IMR-90 (cell line): ENCODE data around the gene SNRNP27. TPM values are rescaled to one million over a fixed set of nuclear protein-coding genes. Genes with fewer than 3 reads are reported as not detected.

Experiments used
- ATAC-seq: fragments of 200-7000 bp; cut with Tn5 transposase; 2 replicates; pipeline ENCODE4 v1.9.1; 2020; ENCODE audit warnings: low read depth, mild to moderate bottlenecking, moderate library complexity
- BruUV-seq: library from RNA; stranded (reverse); fragments of 400-500 nt; replicated peaks from 2 replicates; lab custom pipeline; 2021; lab: Mats Ljungman, UMichigan
- CTCF ChIA-PET: fragments of 300-600 bp; formaldehyde crosslinking; extraction: SDS; loops from one replicate; lab custom pipeline; 2021; ENCODE audit warnings: antibody characterized with exemption; lab: Yijun Ruan, JAX
- POLR2A ChIA-PET: fragments of 300-600 bp; sonication (Branson Sonifier 250); formaldehyde crosslinking; loops from one replicate; lab custom pipeline; 2022; ENCODE audit warnings: antibody characterized with exemption; ENCODE audit not compliant: unreplicated experiment; lab: Charles Lee
- DNase-seq: peaks from one replicate; pipeline ENCODE4 v3.0.0; 2013
- H2AFZ ChIP-seq: replicated peaks from 2 replicates; pipeline ENCODE3; 2013; ENCODE audit warnings: low read length, mild to moderate bottlenecking; ENCODE audit not compliant: poor library complexity
- H2AK5ac ChIP-seq: 2 replicates; pipeline ENCODE4 v1.6.1; 2013; ENCODE audit warnings: low read depth, low read length, inconsistent platforms
- H2AK9ac ChIP-seq: replicated peaks from 2 replicates; pipeline ENCODE3; 2013; ENCODE audit warnings: mild to moderate bottlenecking, low read depth, low read length, moderate library complexity; ENCODE audit not compliant: poor library complexity
- H2BK120ac ChIP-seq: 2 replicates; pipeline ENCODE4 v1.6.1; 2013; ENCODE audit warnings: low read depth, low read length, inconsistent platforms
- H2BK15ac ChIP-seq: 3 replicates; pipeline ENCODE4 v1.6.1; 2013; ENCODE audit warnings: low read depth, low read length, inconsistent platforms
- H2BK20ac ChIP-seq: 2 replicates; pipeline ENCODE4 v1.6.1; 2013; ENCODE audit warnings: low read depth, mild to moderate bottlenecking, inconsistent platforms, low read length, moderate library complexity
- H2BK5ac ChIP-seq: 2 replicates; pipeline ENCODE4 v1.6.1; 2013; ENCODE audit warnings: mild to moderate bottlenecking, low read depth, low read length, inconsistent platforms; ENCODE audit not compliant: poor library complexity, severe bottlenecking
- H3K14ac ChIP-seq: replicated peaks from 2 replicates; pipeline ENCODE4 v1.6.1; 2013; ENCODE audit warnings: low read depth, low read length, inconsistent platforms
- H3K18ac ChIP-seq: 2 replicates; pipeline ENCODE4 v1.6.1; 2013; ENCODE audit warnings: low read depth, low read length, control low read depth
- H3K23ac ChIP-seq: 2 replicates; pipeline ENCODE4 v1.6.1; 2013; ENCODE audit warnings: low read depth, low read length, inconsistent platforms
- H3K27ac ChIP-seq: 2 replicates; pipeline ENCODE4 v1.5.1; 2013; ENCODE audit warnings: mild to moderate bottlenecking, control low read depth, low read length; ENCODE audit not compliant: insufficient read depth
- H3K27me3 ChIP-seq: 2 replicates; pipeline ENCODE4 v1.6.1; 2013; ENCODE audit warnings: low read length; ENCODE audit not compliant: control insufficient read depth, insufficient read depth
- H3K36me3 ChIP-seq: 2 replicates; pipeline ENCODE4 v1.6.1; 2013; ENCODE audit warnings: low read length, mixed read lengths; ENCODE audit not compliant: control insufficient read depth, insufficient read depth
- H3K4ac ChIP-seq: 2 replicates; pipeline ENCODE4 v1.6.1; 2013; ENCODE audit warnings: low read depth, low read length, inconsistent platforms
- H3K4me1 ChIP-seq: 2 replicates; pipeline ENCODE4 v1.6.1; 2013; ENCODE audit warnings: low read length, mixed read lengths; ENCODE audit not compliant: control insufficient read depth, insufficient read depth
- H3K4me2 ChIP-seq: 2 replicates; pipeline ENCODE4 v1.6.1; 2013; ENCODE audit warnings: low read depth, mild to moderate bottlenecking, control low read depth, low read length, moderate library complexity
- H3K4me3 ChIP-seq: 2 replicates; pipeline ENCODE4 v1.5.1; 2013; ENCODE audit warnings: low read depth, mild to moderate bottlenecking, control low read depth, low read length, moderate library complexity; ENCODE audit not compliant: insufficient read depth
- H3K56ac ChIP-seq: 2 replicates; pipeline ENCODE4 v1.6.1; 2013; ENCODE audit warnings: low read length, inconsistent platforms; ENCODE audit not compliant: insufficient read depth; ENCODE audit errors: extremely low read depth
- H3K79me1 ChIP-seq, 2 experiments: 2 replicates each; pipeline ENCODE4 v1.6.1; 2013; ENCODE audit warnings: low read length in 2 of 2, inconsistent platforms in 1 of 2, low read depth in 1 of 2
- H3K9ac ChIP-seq: 2 replicates; pipeline ENCODE4 v1.6.1; 2013; ENCODE audit warnings: low read depth, low read length, control low read depth
- H3K9me1 ChIP-seq: 2 replicates; pipeline ENCODE4 v1.6.1; 2013; ENCODE audit warnings: low read length, inconsistent platforms; ENCODE audit not compliant: insufficient read depth
- H3K9me3 ChIP-seq: 2 replicates; pipeline ENCODE4 v1.6.1; 2013; ENCODE audit warnings: low read length; ENCODE audit not compliant: control insufficient read depth, insufficient read depth
- H4K20me1 ChIP-seq: 2 replicates; pipeline ENCODE4 v1.6.1; 2013; ENCODE audit warnings: low read length, inconsistent platforms; ENCODE audit not compliant: insufficient read depth
- H4K5ac ChIP-seq: 2 replicates; pipeline ENCODE4 v1.6.1; 2013; ENCODE audit warnings: mild to moderate bottlenecking, low read depth, low read length, control low read depth
- H4K8ac ChIP-seq, 2 experiments: 2 replicates each; pipeline ENCODE4 v1.6.1; 2013; ENCODE audit warnings: low read depth in 2 of 2, low read length in 2 of 2, control low read depth in 1 of 2, inconsistent platforms in 1 of 2
- H4K91ac ChIP-seq: 2 replicates; pipeline ENCODE4 v1.6.1; 2013; ENCODE audit warnings: low read depth, low read length, inconsistent platforms; ENCODE audit not compliant: insufficient read depth
- BHLHE40 ChIP-seq: fragments of 150-350 bp; IDR thresholded peaks from 2 replicates; pipeline ENCODE4 v1.6.1; 2016; ENCODE audit warnings: mild to moderate bottlenecking, low read depth, low read length
- RCOR1 ChIP-seq: IDR thresholded peaks from 2 replicates; pipeline ENCODE4 v1.6.1; 2012; ENCODE audit warnings: mild to moderate bottlenecking, low read length, improper control_type of control experiment; ENCODE audit not compliant: insufficient replicate concordance
- SMC3 ChIP-seq: fragments of 150-350 bp; IDR thresholded peaks from 2 replicates; pipeline ENCODE4 v1.6.1; 2016; ENCODE audit warnings: low read depth, mild to moderate bottlenecking, antibody characterized with exemption, low read length, moderate library complexity
- WGBS, 2 experiments: methylation state at CpG; one replicate each; pipeline versions ENCODE4 v1.1.5 to v1.1.7; 2013; ENCODE audit warnings: missing lambda C conversion rate in 2 of 2; ENCODE audit not compliant: insufficient read length in 1 of 2; ENCODE audit errors: extremely low coverage in 2 of 2; 5-methylcytosine and 5-hydroxymethylcytosine counted together
- dilution Hi-C: fragments of 300-500 bp; cut with HindIII; formaldehyde crosslinking; loops from one replicate; pipeline ENCODE4 v1.14.3; 2018; ENCODE audit warnings: low sequenced_read_pairs; ENCODE audit not compliant: unreplicated experiment
- in situ Hi-C: fragments of 300-500 bp; cut with MboI; formaldehyde crosslinking; loops from 3 replicates; pipeline ENCODE4 v1.14.3; 2019; ENCODE audit warnings: low sequenced_read_pairs, inconsistent platforms, mixed read lengths
- intact Hi-C: fragments of 100-400 bp; cut with micrococcal nuclease; formaldehyde crosslinking; loops from 2 replicates; pipeline ENCODE4 v1.10.0; 2022
- polyA plus RNA-seq, 3 experiments: library from polyadenylated mRNA; depleted of rRNA; stranded (reverse); fragments of >200 nt; gene quantifications; 2 replicates each; pipeline ENCODE4 v1.2.3, GENCODE V29; 2012; ENCODE audit warnings: low replicate concordance in 1 of 3
- total RNA-seq: library from RNA; depleted of rRNA; stranded (reverse); fragments of >200 nt; gene quantifications from 2 replicates; pipeline ENCODE4 v1.2.3, GENCODE V29; 2012

The SNRNP27 gene
- total and polyA plus RNA-seq, 2 of the 4 experiments (the other 2 are of a cell fraction) = 8.8 to 48.3 TPM

DNA sequence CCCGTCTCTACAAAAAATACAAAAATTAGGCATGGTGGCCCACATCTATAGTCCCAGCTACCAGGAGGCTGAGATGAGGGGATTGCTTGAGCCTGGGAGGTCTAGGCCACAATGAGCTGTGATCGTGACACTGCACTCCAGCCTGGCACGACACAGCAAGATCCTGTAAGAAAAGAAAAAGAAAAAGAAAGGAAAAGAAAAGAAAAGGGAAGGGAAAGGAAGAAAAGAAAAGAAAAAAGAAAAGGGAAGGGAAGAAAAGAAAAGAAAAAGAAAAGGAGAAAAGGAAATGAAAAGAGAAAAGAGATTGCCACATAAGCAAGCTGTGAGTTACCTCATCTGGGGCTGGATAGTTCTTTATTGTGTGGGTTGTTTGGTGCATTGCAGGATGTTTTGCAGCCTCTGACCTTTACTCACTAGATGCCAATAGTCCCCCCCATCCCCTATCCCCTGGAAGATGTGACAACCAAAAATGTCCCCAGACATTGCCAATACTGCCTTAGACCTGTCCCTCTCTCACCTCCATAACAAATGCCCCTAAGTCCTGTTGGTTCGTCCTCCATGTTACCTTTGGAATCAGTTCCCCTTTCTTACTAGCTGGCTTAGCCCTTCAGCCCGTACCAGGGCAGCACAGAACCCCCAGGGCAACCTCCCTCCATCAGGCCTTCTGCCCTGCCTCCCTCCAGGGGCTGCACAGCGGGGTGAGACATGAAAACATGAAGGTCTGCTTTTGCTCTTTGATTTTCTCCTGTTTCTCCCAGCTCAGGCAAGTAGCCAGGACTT lies 58.8 kb downstream of the SNRNP27 start:
- TF ChIP-seq SMC3 (no peak), RCOR1 (no peak), BHLHE40 (no peak)
- WGBS, 2 experiments = 79% methylated on average over 4 of the region's 6 CpGs; no CpG with 5 or more reads in 1 of the 2 experiments
- CTCF ChIA-PET = no interaction called here

More for the DNA sequence above, 58.8 kb downstream of the SNRNP27 start:
- H3K18ac ChIP-seq = no peak overlapping the region
- BruUV-seq = no TSS peak
- H2BK20ac ChIP-seq = no peak overlapping the region
- POLR2A ChIA-PET = no interaction called here
- intact Hi-C loops (no loop called here), in situ Hi-C loops (no loop called here), dilution Hi-C loops (no loop called here)
- H3K27ac ChIP-seq = no peak overlapping the region
- no peaks in the 10 kb centered on the region for H3K36me3 ChIP-seq
- no peak overlapping the region; the same call in 1 of the 2 replicates for H4K5ac ChIP-seq
- no peaks in the 10 kb centered on the region for H3K9me3 ChIP-seq
- H2AFZ ChIP-seq = peak overlapping the region; percentile 24
- H3K4ac ChIP-seq = no peak overlapping the region
- H3K27me3 ChIP-seq = peaks cover 16% of the 10 kb centered on the region
- no peak overlapping the region for H3K4me2 ChIP-seq
- no peak overlapping the region for H3K56ac ChIP-seq
- no peak overlapping the region for H3K9ac ChIP-seq
- H2BK15ac ChIP-seq = no peak overlapping the region
- ATAC-seq = no peak
- H2AK5ac ChIP-seq = no peak overlapping the region
- no peak overlapping the region for H3K14ac ChIP-seq
- peaks cover 6% of the 10 kb centered on the region; the same call in 1 of the 2 replicates for H3K9me1 ChIP-seq
- no peak overlapping the region for H2BK120ac ChIP-seq
- no peak overlapping the region for H4K8ac ChIP-seq
- H4K20me1 ChIP-seq = no peaks in the 10 kb centered on the region
- H4K91ac ChIP-seq = no peak overlapping the region
- H3K4me1 ChIP-seq = no peaks in the 10 kb centered on the region
- no peak overlapping the region for H3K4me3 ChIP-seq
- H2AK9ac ChIP-seq = no peak overlapping the region
- no peak for DNase-seq
- H3K23ac ChIP-seq = no peak overlapping the region
- H2BK5ac ChIP-seq = no peak overlapping the region
- no peaks in the 10 kb centered on the region for H3K79me1 ChIP-seq
